Effector CD8-positive, alpha-beta T cell (primary cell): ENCODE results near the gene OGFOD3.

Experiments used
- DNase-seq: peaks from one replicate; lab custom pipeline; 2025; lab: John Stamatoyannopoulos, UW

OGFOD3 gene

GRCh38 chr17:82446649-82447048 is 28.3 kb upstream of the OGFOD3 start:
- no peak for DNase-seq

- no peak for DNase-seq
These were observed 27.7 kb upstream of the OGFOD3 start for GRCh38 chr17:82446124-82446523.

- DNase-seq: no peak
These were observed 27.2 kb upstream of the OGFOD3 start for GRCh38 chr17:82445542-82445941.

- no peak for DNase-seq
These were observed 26.6 kb upstream of the OGFOD3 start for GRCh38 chr17:82444941-82445521.

GRCh38 chr17:82444284-82444893 is 26.0 kb upstream of the OGFOD3 start:
- no peak for DNase-seq

- DNase-seq: no peak
These were observed 25.3 kb upstream of the OGFOD3 start for GRCh38 chr17:82443465-82444283.

GRCh38 chr17:82442643-82443464 is 24.5 kb upstream of the OGFOD3 start:
- no peak for DNase-seq

- DNase-seq: no peak
These were observed 23.5 kb upstream of the OGFOD3 start for GRCh38 chr17:82441691-82442487.

- no peak for DNase-seq
These were observed 22.7 kb upstream of the OGFOD3 start for GRCh38 chr17:82440991-82441627.

GRCh38 chr17:82440469-82440981 is 22.1 kb upstream of the OGFOD3 start:
- DNase-seq: no peak

- DNase-seq: no peak
These were observed 21.5 kb upstream of the OGFOD3 start for GRCh38 chr17:82439829-82440365.

- no peak for DNase-seq
These were observed 20.9 kb upstream of the OGFOD3 start for GRCh38 chr17:82439194-82439828.

- DNase-seq: no peak
These were observed 20.2 kb upstream of the OGFOD3 start for GRCh38 chr17:82438401-82439193.

GRCh38 chr17:82437325-82437668 is 18.9 kb upstream of the OGFOD3 start:
- no peak for DNase-seq

- DNase-seq: no peak
These were observed 18.4 kb upstream of the OGFOD3 start for GRCh38 chr17:82436601-82437324.

GRCh38 chr17:82435601-82436583 is 17.5 kb upstream of the OGFOD3 start:
- DNase-seq: no peak

GRCh38 chr17:82435103-82435502 is 16.7 kb upstream of the OGFOD3 start:
- no peak for DNase-seq
